Fibroblast of lung (primary cell): ENCODE results near the gene LSS.

Experiments used
- CTCF ChIP-seq, 2 donors: IDR thresholded peaks in 1 of 2; conservative IDR thresholded peaks in 1 of 2; 1 replicate in 1 of 2; 2 replicates in 1 of 2; pipeline ENCODE4 v1.5.1; 2011 to 2012; ENCODE audit warnings: low read length in 2 of 2, control low read depth in 1 of 2, inconsistent platforms in 1 of 2, low read depth in 1 of 2, mild to moderate bottlenecking in 1 of 2
- EZH2 ChIP-seq: IDR thresholded peaks from 2 replicates; pipeline ENCODE4 v1.5.1; 2012; ENCODE audit warnings: low read length, control low read depth, mild to moderate bottlenecking; ENCODE audit errors: missing control alignments

DNA sequence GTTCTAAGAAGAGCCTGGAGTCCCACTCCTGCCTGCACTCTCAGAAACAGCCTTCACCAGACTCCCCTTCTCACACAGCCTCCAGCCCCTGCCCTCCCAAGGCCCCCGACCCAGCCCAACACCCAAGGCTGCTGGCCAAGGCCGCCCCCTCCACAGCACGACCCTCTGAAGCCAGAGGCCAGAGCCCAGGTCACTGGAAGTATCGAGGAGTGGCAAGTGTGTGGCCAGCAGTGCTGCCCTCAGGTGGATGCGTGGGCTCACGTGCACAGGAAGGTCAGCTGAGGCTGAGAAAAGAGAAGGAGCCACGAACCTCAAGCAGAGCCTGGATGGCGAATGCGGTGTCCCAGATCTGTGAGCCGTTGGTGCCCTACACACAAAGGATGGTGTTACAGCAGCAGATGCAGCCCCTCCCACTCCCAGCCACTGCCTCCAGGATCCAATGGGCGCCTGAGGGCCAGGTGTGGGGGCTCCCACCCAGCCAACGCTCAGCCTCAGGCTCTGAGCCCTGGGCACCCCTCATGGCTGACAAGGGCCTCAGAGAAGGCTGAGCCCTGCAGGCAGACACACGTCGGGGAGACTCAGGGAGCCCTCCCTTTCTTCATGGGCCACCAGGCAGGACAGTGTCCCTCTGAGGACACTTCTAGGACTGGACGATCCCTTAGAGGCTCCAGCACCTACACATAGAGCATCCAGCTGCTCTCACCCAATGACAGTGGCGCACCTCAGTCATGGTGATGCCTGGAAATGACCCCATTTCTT lies 18.0 kb downstream of the LSS start:
- TF ChIP-seq CTCF (conservative IDR thresholded peaks at IDR 0.05 in 1 of 2, IDR thresholded peaks at IDR 0.05 in 1 of 2; ENCODE audit: low read depth in 1 of 2, low read length in 2 of 2) (no peak), EZH2 (no peak)
